Lower leg skin (tissue), 3 donors: ENCODE measurements around the gene HM13.

Experiments
- CTCF ChIP-seq, 3 donors: fragments of 450-650 bp; IDR thresholded peaks; one replicate each; pipeline ENCODE4 v1.5.1; 2016; ENCODE audit warnings: antibody characterized with exemption in 3 of 3, mild to moderate bottlenecking in 3 of 3, moderate library complexity in 2 of 3
- POLR2A ChIP-seq, 2 donors: fragments of 450-650 bp; IDR thresholded peaks; one replicate each; pipeline ENCODE4 v1.6.1; 2016 to 2017; ENCODE audit warnings: antibody characterized with exemption in 2 of 2, mild to moderate bottlenecking in 1 of 2, moderate library complexity in 1 of 2

GRCh38 chr20:31606804-31607639 is 92.8 kb downstream of the HM13 start:
- peak in 1 of 3 donors; percentile 32 for TF ChIP-seq CTCF (IDR thresholded peaks at IDR 0.05)
- no peak for TF ChIP-seq POLR2A (IDR thresholded peaks at IDR 0.05)
